ENCODE results near the gene THAP11. TPM values are rescaled to one million over a fixed set of nuclear protein-coding genes. Genes with fewer than 3 reads are reported as not detected.

The THAP11 gene
- total and polyA plus RNA-seq, 2 of the 13 experiments (the other 11 are each of a cell fraction or from before 2014, with no cell fraction given): 44.2 to 53.4 TPM

DNA sequence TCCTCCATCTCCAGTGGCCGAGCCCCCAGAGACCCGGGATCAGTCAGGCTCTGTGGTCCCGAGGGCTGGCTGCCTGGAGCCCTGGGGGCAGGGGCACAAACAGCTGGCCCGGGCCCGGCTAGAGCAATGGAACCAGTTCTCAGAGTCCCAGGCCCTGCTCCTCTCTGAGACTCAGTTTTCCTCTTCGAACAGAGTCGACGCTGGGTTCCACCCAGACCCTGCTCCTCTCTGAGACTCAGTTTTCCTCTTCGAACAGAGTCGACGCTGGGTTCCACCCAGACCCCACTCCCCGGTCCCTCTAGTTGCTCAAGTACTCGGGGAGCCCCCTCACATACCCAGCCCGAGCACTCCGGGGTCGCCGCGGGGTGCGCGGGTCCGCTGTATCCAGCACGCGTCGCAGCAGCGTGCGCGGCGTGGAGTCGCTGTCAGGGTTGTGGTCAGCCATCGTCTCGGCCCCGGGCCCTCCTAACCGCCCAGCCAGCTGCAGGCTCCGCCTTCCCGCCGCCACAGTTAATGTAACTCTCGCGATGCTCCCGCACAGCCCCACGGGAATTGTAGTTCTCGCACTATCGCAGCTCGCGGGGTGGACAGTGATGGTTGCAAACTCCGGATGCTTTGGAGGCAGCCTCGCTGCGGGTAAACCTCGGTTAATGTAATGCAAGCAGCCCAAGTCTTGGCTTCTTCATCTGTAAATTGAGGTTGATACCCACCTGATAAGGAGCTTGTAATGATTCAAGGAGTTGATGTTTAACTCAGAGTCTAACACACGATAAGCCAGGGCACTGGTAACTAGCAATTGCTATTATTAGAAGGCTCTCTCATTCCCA lies 8.5 kb upstream of the THAP11 start (continued):
- TF ChIP-seq, protein P1, sequence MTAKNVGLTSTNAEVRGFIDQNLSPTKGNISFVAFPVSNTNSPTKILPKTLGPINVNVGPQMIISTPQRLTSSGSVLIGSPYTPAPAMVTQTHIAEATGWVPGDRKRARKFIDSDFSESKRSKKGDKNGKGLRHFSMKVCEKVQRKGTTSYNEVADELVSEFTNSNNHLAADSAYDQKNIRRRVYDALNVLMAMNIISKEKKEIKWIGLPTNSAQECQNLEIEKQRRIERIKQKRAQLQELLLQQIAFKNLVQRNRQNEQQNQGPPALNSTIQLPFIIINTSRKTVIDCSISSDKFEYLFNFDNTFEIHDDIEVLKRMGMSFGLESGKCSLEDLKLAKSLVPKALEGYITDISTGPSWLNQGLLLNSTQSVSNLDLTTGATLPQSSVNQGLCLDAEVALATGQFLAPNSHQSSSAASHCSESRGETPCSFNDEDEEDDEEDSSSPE (CRISPR knock-in tag; IDR thresholded peaks at IDR 0.05): peak; percentile 98
- TF ChIP-seq ZNF484 (CRISPR knock-in tag; IDR thresholded peaks at IDR 0.05; ENCODE audit: borderline replicate concordance, low read depth) (no peak), SYNCRIP (IDR thresholded peaks at IDR 0.05; ENCODE audit: insufficient read depth, low read depth, low read length) (no peak), NBN (conservative IDR thresholded peaks at IDR 0.05) (no peak), ZNF549 (CRISPR knock-in tag; IDR thresholded peaks at IDR 0.05) (no peak), ETV6 (CRISPR knock-in tag; conservative IDR thresholded peaks at IDR 0.05) (peak; percentile 75), EP300 (IDR thresholded peaks at IDR 0.05; ENCODE audit: low read depth in 2 of 2, low read length in 2 of 2) (0 out of 4 replicates have a peak, but pooled peaks of 1 of the 2 experiments have one; percentile 41), EP300 (CRISPR knock-in tag; IDR thresholded peaks at IDR 0.05; ENCODE audit: borderline replicate concordance) (peak; percentile 29; the same call in 1 of the 2 replicates), SNRNP70 (IDR thresholded peaks at IDR 0.05; ENCODE audit: low read depth, low read length) (no peak), DNMT3B (CRISPR knock-in tag; conservative IDR thresholded peaks at IDR 0.05) (no peak), ZNF546 (CRISPR knock-in tag; conservative IDR thresholded peaks at IDR 0.05) (0 out of 2 replicates have a peak, but pooled peaks have one; percentile 53), TEAD2 (CRISPR knock-in tag; IDR thresholded peaks at IDR 0.05) (0 out of 2 replicates have a peak, but pooled peaks have one; percentile 27), ZNF33A (CRISPR knock-in tag; IDR thresholded peaks at IDR 0.05; ENCODE audit: borderline replicate concordance) (0 out of 2 replicates have a peak, but pooled peaks have one; percentile 51), POLR2AphosphoS2 (IDR thresholded peaks at IDR 0.05; ENCODE audit: low read depth, low read length) (no peak), SETDB1 (CRISPR knock-in tag; IDR thresholded peaks at IDR 0.05; ENCODE audit: borderline replicate concordance) (no peak), ZFP36L2 (CRISPR knock-in tag; IDR thresholded peaks at IDR 0.05) (no peak), ZBTB7B (CRISPR knock-in tag; IDR thresholded peaks at IDR 0.05) (0 out of 2 replicates have a peak, but pooled peaks have one; percentile 34)
- TF ChIP-seq, protein P2, sequence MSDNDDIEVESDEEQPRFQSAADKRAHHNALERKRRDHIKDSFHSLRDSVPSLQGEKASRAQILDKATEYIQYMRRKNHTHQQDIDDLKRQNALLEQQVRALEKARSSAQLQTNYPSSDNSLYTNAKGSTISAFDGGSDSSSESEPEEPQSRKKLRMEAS (IDR thresholded peaks at IDR 0.05): peak; percentile 95
- TF ChIP-seq, protein P3, sequence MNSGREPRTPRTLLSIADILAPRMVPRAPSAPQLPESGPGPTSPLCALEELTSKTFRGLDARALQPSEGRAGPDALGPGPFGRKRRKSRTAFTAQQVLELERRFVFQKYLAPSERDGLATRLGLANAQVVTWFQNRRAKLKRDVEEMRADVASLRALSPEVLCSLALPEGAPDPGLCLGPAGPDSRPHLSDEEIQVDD (CRISPR knock-in tag; IDR thresholded peaks at IDR 0.05; ENCODE audit: borderline replicate concordance): peak; percentile 81
- TF ChIP-seq, protein P4, sequence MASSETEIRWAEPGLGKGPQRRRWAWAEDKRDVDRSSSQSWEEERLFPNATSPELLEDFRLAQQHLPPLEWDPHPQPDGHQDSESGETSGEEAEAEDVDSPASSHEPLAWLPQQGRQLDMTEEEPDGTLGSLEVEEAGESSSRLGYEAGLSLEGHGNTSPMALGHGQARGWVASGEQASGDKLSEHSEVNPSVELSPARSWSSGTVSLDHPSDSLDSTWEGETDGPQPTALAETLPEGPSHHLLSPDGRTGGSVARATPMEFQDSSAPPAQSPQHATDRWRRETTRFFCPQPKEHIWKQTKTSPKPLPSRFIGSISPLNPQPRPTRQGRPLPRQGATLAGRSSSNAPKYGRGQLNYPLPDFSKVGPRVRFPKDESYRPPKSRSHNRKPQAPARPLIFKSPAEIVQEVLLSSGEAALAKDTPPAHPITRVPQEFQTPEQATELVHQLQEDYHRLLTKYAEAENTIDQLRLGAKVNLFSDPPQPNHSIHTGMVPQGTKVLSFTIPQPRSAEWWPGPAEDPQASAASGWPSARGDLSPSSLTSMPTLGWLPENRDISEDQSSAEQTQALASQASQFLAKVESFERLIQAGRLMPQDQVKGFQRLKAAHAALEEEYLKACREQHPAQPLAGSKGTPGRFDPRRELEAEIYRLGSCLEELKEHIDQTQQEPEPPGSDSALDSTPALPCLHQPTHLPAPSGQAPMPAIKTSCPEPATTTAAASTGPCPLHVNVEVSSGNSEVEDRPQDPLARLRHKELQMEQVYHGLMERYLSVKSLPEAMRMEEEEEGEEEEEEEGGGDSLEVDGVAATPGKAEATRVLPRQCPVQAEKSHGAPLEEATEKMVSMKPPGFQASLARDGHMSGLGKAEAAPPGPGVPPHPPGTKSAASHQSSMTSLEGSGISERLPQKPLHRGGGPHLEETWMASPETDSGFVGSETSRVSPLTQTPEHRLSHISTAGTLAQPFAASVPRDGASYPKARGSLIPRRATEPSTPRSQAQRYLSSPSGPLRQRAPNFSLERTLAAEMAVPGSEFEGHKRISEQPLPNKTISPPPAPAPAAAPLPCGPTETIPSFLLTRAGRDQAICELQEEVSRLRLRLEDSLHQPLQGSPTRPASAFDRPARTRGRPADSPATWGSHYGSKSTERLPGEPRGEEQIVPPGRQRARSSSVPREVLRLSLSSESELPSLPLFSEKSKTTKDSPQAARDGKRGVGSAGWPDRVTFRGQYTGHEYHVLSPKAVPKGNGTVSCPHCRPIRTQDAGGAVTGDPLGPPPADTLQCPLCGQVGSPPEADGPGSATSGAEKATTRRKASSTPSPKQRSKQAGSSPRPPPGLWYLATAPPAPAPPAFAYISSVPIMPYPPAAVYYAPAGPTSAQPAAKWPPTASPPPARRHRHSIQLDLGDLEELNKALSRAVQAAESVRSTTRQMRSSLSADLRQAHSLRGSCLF (CRISPR knock-in tag; IDR thresholded peaks at IDR 0.05; ENCODE audit: borderline replicate concordance): no peak

All from HepG2 (cell line).